NCI-H1436 treated with DMSO at 0.1 percent for 48 hours (cell line): ENCODE measurements around the gene AKAP13.
"Not testable (repeated sequence)": the region's sequence is repeated elsewhere in the genome, so short reads cannot be mapped to it uniquely, and the experiment has no call there.

Source experiments
- DNase-seq: peaks from one replicate; lab custom pipeline; 2025; lab: John Stamatoyannopoulos, UW

The AKAP13 gene

DNA sequence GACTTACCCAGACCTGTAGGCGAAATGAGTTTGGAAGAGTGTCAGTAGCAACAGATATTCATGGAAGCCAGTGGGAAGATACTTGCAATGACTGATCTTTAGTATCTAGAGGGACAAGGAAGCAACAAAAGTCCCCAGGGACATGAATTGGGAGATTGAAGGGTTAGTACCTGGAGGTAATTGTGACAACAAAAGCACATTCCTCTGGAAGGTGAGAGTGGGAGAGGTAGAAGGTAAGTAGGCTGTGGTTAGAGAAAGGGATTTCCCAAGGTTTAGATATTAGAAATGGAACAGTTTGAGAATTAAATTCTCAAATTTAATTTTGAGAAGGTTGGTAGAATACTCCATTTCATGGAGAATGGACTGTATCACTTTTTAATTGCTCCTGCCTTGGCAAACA is 191.4 kb downstream of the AKAP13 start:
- DNase-seq, result no peak

DNA sequence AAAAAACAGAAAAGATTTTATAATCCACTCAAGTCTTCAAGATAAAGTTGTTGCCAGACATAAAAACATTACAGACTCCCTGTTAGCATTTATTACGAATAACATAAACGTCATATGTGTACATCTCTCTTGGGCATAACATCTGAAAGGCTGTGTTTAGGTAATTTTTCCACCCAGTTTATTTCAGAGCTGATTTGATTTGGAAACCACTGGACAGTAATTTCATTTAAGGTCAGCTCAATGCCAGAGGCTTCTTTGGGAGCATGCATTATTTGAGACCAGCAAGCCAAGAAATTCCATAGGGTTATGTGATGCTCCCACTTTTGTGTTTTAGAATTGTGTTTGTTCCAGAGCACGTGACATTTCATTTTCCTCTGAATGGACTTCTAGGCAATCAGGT is 196.0 kb downstream of the AKAP13 start:
- DNase-seq, result no peak

DNA sequence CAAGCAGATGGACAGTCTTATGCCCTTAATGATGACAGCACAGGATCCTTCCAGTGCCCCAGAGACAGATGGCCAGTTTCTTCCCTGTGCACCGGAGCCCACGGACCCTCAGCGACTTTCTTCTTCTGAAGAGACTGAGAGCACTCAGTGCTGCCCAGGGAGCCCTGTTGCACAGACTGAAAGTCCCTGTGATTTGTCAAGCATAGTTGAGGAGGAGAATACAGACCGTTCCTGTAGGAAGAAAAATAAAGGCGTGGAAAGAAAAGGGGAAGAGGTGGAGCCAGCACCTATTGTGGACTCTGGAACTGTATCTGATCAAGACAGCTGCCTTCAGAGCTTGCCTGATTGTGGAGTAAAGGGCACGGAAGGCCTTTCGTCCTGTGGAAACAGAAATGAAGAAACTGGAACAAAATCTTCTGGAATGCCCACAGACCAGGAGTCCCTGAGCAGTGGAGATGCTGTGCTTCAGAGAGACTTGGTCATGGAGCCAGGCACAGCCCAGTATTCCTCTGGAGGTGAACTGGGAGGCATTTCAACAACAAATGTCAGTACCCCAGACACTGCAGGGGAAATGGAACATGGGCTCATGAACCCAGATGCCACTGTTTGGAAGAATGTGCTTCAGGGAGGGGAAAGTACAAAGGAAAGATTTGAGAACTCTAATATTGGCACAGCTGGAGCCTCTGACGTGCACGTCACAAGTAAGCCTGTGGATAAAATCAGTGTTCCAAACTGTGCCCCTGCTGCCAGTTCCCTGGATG is 198.7 kb downstream of the AKAP13 start:
- DNase-seq, result no peak

DNA sequence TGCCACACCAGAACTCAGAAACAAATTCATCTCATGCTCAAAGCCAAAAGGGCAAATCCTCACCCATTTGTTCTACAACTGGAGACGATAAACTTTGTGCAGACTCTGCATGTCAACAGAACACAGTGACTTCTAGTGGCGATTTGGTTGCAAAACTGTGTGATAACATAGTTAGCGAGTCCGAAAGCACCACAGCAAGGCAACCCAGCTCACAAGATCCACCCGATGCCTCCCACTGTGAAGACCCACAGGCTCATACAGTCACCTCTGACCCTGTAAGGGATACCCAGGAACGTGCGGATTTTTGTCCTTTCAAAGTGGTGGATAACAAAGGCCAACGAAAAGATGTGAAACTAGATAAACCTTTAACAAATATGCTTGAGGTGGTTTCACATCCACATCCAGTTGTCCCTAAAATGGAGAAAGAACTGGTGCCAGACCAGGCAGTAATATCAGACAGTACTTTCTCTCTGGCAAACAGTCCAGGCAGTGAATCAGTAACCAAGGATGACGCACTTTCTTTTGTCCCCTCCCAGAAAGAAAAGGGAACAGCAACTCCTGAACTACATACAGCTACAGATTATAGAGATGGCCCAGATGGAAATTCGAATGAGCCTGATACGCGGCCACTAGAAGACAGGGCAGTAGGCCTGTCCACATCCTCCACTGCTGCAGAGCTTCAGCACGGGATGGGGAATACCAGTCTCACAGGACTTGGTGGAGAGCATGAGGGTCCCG is 199.7 kb downstream of the AKAP13 start:
- DNase-seq, result no peak

DNA sequence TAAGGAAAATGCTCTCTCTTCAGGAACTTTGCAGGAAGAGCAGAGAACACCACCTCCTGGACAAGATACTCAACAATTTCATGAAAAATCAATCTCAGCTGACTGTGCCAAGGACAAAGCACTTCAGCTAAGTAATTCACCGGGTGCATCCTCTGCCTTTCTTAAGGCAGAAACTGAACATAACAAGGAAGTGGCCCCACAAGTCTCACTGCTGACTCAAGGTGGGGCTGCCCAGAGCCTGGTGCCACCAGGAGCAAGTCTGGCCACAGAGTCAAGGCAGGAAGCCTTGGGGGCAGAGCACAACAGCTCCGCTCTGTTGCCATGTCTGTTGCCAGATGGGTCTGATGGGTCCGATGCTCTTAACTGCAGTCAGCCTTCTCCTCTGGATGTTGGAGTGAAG is 200.5 kb downstream of the AKAP13 start:
- no peak for DNase-seq

DNA sequence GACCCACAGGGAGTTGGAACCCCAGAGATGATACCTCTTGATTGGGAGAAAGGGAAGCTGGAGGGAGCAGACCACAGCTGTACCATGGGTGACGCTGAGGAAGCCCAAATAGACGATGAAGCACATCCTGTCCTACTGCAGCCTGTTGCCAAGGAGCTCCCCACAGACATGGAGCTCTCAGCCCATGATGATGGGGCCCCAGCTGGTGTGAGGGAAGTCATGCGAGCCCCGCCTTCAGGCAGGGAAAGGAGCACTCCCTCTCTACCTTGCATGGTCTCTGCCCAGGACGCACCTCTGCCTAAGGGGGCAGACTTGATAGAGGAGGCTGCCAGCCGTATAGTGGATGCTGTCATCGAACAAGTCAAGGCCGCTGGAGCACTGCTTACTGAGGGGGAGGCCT is 201.1 kb downstream of the AKAP13 start:
- DNase-seq, result no peak

DNA sequence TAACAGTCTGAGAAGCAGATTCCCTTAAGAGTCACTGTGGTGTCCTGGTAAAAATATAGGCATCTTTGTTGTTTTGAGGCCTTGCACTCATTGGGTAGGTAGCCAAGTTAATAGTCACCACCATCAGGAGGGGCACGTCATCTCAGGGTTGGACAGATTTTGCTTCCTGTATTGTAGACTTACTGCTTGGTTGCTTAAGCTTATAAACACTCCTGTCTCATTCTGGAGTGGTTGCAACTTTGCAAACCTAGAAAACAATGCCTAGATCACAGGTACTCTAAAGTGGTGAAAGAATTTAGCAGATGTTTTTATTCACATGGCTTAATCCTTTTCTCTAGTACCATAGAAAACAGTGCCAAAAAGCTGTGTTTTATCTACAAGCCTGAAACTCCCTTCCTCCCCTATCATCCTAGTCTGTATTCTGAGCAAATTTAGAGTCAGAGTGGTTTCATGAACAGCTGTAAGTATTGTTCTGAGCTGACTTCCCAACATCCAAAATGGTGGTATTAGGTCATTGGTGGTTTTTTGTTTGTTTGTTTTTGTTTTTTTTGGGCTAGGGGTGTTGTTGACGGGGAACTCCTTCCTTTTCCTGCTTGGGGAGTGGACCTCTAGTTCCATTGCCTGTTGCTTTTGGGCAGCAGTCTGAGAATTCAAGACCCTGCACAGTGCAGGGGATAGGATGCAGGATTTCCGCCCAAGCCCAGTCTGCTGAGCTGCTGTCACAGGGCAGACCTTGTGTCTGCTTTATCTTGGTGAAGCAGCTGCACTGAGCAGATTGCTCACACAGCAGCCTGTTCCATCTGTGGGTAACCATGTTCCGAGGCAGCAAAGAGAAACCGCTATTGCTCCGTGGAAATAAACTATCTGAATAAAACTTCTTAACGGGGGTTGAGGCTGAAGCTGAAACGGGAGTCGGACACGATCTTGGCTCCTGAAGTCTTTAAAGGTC is 202.0 kb downstream of the AKAP13 start:
- no peak for DNase-seq

DNA sequence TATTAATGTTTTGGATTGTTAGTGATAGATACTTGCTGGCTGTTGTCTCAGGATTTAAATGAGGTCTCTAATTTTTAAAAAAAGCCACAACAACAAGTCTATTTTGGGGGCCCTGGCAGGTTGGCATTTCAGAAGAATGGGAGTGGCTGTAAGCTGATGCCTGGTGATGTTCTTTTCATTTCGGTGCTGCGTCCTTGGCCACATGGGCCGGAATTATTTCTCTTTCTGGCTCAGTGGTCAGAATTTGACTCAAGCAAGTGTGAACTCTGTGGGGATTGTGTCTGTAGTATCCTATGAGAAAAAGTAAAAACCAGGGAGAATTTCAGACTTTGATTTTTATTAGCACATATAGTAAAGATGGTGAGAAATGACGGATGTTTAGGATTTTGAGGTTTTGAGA is 203.0 kb downstream of the AKAP13 start:
- DNase-seq, result no peak

DNA sequence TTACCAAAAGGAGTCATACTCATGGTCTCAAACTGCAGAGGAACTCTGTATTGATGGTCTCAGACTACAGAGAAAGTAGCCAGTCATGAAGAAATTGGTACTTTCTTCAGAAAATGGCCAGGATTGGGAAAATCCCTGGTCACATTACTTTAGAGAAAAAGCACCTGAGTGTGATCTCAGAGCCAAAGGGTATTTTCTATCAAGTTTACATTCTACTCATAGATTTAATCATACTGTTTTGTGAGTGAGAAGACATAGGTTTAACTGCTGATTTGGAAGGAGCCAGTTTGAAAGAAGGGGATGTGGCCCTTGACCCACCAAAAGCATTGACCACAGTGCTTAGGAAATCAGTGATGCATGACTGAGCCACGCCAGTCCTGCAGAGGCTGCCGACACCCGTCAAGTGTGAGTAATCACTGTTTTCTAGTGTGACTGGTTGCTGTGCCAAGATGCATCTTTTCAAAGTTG is 203.6 kb downstream of the AKAP13 start:
- no peak for DNase-seq

DNA sequence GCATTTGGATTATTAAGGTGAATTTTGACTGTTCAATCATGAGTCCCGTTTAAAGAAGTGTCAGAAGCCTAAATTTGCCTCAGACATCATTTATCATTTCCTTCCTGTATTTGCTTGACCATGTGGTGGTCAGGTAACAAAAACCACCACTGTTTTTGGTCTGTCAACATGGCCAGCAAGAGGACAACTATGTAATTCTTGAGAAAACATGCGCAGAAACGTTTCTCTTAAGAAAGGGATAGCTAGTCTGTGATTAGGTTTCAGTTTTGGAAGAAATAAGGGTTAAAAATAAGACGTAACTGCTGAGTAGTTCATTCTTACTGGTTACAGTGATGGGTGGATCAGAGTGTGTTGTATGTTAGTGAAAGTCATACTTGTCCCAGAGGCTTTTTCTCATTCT is 204.5 kb downstream of the AKAP13 start:
- DNase-seq, result no peak

DNA sequence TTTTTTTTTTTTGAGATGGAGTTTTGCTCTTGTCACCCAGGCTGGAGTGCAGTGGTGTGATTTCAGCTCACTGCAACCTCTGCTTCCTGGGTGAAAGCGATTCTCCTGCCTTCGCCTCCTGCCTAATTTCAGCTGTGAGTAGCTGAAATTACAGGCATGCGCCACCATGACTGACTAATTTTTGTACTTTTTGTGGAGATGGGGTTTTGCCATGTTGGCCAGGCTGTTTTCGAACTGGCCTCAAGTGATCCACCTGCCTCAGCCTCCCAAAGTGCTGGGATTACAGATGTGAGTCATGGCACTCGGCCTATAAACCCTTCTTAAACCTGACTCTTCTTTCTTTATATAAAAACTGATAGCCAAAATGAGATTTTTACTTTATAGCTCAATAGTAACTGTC is 205.8 kb downstream of the AKAP13 start:
- DNase-seq, result not testable (repeated sequence)

DNA sequence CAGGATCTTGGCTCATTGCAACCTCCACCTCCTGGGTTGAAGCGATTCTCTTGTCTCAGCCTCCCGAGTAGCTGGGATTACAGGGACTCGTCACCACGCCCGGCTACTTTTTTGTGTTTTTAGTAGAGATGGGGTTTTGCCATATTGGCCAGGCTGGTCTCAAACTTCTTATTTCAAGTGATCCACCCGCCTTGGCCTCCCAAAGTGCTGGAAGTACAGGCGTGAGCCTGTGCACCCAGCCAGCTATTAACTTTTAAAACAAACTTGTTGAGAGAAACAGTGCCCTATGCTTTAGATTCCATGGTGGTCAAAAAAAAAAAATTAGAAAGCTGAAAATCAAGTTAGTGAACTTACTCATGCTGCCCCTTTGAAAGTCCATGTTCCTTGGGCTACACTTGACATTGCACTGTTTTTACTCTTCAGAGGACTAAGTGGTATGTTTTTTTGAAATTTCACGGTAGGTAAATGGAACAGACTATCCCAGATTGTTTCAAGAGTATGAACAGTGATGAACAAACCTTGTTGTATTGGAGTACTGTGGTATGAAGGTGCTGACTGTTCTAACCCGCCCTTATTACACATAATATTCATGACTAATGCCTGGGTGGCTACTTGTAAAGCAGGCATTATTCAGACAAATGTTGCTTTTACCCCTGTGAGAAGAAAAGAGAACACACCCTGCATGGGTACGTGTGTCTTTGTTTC is 207.5 kb downstream of the AKAP13 start:
- DNase-seq, result no peak

DNA sequence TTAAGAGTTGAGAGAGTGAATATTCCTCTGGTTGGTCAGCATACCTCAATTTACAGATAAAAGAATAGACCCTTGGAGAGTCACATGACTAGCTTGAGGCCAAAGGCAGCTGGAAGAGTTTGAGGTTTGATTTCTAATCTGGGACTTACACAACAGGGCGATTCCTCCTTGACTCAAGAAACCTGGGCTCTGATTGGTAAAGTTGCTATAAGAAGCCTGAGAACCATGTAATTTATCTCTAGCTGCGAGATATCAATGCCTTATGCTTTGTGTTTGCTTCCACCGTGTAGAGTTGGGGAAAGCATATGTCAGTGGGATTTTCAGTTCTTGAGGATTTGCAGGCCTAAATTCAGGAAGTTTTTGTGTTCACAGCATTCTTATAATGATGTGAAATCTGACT is 208.3 kb downstream of the AKAP13 start:
- no peak for DNase-seq

DNA sequence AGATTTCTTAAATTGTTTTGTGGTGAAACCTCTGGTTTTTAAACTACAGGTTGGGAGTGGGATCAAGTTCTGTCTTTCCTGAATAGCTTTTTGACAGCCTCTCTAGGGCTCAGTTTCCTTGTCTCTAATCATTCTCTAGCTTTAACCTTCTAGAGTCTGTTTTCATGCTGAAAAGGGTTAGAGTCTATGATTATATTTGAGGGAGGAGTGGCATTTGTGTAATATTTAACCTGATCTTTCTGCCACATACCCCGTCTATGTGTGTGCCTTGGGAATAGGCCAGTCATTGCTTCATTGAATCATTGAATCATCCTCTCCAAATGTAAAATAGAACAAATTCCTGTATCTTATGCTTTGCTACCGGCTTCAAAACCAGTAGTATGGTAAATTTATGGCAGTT is 209.4 kb downstream of the AKAP13 start:
- no peak for DNase-seq

DNA sequence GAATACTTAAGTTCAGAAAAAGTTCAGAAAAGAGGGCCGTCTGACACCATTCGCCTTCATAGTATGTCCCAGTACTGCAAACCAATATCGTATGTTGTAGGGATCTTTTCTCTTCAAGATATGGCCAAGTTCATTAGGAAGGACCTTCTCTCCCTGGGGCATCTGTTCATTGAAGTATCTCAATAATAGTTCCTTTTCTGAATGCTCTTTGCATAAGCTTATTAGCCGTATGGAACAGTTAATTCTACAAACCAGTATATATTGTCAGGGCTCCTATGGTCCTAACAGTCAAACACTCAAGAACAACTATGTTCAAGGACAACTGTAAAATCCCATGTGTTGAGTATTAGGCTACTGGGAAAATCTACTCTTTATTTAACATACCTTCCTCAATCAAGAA is 211.2 kb downstream of the AKAP13 start:
- DNase-seq, result no peak

DNA sequence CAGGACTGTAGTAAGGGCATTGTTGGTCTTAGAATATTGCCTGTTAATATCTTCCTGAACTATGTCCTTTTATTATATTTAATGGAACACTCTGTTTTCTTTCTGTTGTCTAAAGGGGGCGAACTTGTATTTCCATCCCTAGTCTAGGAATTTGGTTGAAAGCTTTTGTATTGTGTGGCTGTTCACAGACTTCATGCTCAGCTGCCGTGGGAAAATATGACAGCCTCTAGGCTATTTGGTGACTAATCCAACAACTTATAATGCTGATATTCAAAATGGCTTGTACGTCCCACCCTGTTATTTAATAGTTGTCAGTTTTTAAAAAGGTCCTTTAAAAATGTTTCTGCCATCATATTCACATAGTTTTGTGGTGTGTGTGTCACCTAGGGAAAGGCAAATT is 211.7 kb downstream of the AKAP13 start:
- no peak for DNase-seq

DNA sequence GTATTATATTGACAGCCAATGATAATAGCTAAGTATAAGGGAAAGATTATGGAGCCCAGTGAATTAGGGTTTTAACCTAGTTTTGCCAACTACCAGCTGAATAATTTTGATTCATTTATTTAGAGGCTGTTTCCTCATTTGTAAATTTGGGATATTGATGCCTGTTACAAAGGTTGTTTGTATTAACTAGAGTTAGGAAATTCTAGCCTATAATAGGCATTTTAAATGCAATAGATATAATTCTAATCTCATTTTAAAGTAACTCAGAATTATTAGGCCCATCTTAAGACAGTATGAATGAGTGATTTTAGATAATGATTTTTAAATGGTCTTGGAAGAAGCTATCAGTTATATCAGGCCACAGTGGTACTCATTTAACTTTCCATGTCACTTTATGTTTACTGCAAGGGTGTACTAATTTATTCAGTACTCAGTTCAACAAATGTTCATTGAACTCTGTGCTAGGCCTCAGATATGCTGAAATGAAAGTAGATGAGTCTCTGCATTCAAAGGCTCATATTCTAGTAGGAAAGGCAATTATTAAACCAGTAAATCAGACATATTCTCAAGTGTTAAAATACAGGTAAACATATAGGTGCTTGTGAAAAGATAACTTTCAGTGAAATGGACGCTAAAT is 213.5 kb downstream of the AKAP13 start:
- no peak for DNase-seq

DNA sequence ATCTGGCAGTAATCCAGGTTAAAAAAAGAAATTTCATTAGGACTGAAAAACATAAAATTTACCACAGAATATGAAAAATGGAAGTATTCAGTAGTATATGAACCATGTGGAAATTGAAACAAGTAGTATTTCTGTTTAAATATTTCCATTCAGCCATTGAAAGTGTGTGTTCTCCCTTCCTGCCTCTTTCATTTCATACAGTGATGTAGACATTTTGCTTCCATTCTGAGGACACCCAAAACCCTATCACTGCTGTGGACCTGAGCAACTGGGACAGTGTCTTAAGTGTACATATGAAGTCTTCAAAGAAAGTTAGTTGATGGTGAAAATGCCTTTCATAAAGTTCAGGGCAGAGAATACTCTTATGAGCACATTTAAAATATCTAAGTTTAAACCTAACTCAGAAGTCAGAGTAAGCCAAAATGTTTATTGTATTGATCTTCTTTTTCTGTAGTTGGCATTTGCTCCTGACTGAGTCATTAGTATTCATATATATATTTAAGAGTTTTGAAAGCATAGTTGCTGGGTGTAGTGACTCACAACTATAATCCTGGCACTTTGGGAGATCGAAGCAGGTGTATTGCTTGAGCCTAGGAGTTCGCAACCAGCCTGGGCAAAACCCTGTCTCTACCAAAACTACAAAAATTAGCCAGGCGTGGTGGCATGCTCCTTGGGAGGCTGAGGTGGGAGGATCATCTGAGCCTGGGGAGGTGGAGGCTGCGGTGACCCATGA is 215.6 kb downstream of the AKAP13 start:
- no peak for DNase-seq

DNA sequence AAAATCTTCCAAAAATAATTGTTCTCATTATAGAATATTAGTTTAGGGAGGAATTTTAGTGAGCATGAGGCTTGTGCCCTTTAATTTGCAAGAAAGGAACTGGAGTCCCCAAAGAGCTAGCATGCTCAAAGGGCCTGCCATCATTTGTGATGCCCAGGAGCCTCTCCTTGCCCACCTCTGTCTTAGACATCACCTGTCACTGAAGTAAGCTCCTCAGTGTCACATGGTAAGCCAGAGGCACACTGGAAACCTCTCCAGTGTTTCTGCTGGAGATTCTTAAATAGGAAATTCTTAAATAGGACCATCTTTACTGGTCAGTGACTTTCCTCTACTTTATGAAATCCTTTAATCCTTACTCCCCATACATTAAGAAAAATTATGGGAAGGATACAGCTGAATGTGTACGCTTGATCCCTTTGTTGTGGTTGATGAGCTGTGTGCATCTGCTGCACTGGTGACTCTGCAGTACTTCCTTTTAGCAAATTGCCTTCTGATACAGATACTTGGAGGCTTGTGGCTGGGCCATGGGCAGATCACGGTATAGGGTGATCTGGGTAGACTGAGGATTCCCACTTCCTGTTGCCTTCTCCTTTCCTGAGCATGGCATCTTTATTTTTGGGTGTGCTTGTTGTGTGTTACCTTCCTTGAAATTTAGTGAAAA is 216.9 kb downstream of the AKAP13 start:
- DNase-seq, result no peak

DNA sequence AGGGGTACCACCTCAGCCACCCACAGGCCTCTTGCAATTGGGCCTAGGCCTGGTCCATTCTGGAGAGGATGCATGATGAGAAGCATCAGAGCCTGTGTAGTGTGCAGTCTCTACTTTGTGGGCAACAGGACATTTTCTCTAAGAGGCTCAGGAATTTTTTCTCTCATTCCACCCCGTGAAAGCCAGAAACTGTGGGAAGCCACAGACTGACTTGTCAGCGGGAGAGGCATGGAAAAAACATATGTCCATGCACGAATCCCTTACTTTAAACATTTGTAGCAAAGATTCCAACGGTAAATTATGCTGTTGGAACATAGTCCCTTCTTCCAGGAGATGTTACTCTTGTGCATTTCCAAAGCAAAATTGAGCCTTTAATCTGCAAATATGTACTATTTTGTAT is 217.8 kb downstream of the AKAP13 start:
- no peak for DNase-seq
